NCI-H2227 (cell line): ENCODE data around the gene CD19.
"Not testable (repeated sequence)": the region's sequence is repeated elsewhere in the genome, so short reads cannot be mapped to it uniquely, and the experiment has no call there.

Experiments used
- DNase-seq: peaks from one replicate; lab custom pipeline; 2025; ENCODE audit not compliant: unreplicated experiment; lab: John Stamatoyannopoulos, UW

CD19 gene

GRCh38 chr16:28905800-28906372, 25.9 kb upstream of the CD19 start:
- DNase-seq = no peak

- no peak for DNase-seq
Observed at GRCh38 chr16:28910086-28911031, 21.4 kb upstream of the CD19 start.

- no peak for DNase-seq
Observed at GRCh38 chr16:28912558-28912957, 19.2 kb upstream of the CD19 start.

- DNase-seq = no peak
Observed at GRCh38 chr16:28913946-28914724, 17.6 kb upstream of the CD19 start.

DNA sequence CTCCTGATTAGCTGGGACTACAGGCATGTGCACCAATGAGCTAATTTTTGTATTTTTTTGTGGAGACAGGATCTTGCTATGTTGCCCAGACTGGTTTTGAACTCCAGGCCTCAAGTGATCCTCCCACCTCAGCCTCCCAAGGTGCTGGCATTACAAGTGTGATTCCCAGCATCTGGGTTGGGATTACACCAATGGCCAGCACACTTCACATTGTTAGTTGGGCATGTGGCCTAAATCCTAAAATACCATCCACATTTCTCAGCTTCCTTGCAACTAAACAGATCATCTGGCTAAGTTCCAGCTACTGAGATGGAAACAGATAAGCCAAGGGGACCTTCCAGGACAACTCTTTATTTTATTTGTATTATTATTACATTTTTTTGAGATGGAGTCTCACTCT, 16.6 kb upstream of the CD19 start:
- no peak for DNase-seq

DNA sequence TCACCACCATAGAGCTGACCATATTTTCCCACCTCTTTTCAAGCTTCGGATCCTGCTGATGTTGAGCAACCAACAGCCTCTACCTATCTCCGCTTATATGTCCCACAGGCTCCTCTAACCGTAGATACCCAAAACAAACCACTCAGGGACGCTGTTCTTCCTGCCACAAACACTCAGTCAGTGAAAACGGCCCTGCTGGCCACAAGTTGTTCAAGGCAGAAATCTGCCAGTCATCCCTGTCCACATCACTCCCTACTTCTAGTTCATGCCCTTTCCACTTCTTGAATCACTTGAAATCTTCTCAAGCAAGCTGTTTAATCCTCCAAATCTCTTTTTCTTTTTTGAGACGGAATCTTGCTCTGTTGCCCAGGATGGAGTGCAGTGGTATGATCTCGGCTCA, 14.7 kb upstream of the CD19 start:
- no peak for DNase-seq

- DNase-seq = no peak
Observed at GRCh38 chr16:28918698-28919097, 13.1 kb upstream of the CD19 start.

DNA sequence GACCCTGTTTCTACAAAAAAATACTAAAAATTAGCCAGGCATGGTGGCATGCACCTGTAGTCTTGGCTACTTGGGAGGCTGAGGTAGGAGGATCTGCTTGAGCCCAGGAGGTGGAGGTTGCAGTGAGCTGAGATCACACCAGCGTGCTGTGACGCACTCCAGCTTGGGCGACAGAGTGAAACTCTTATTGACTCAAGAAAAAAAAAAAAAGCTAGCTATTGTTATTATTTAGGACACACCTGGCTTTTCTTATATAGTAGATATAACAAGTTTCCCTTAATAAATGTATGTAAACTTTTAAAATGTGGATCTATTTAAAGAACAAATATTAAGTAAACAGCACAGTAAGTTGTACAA, 8.6 kb upstream of the CD19 start:
- no peak for DNase-seq

GRCh38 chr16:28923652-28924398, 7.9 kb upstream of the CD19 start:
- no peak for DNase-seq

DNA sequence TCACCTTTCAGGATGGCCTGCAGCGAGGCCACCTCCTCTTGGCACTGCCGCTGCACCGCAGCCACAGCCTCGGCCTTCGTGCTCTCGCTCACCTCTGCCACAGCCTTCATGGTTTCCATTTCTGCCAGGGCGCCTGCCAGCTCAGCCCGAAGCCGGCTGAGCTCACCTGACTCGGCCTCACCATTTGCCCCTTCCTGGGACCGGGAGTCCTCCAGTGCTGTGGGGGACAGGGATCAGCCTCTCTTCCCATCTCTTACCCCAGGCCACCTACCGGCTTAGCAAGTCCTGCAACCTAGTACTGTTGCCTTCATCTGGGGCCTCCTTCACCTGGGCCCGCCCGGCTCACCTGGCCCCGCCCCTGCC, 7.4 kb upstream of the CD19 start:
- no peak for DNase-seq

GRCh38 chr16:28924762-28925385, 6.9 kb upstream of the CD19 start, which contains the start of gene RABEP2:
TSS of gene RABEP2 (minus strand) at chr16:28925238. CDS start at chr16:28925163, 75 bp downstream.
- DNase-seq = peak; percentile 94

DNA sequence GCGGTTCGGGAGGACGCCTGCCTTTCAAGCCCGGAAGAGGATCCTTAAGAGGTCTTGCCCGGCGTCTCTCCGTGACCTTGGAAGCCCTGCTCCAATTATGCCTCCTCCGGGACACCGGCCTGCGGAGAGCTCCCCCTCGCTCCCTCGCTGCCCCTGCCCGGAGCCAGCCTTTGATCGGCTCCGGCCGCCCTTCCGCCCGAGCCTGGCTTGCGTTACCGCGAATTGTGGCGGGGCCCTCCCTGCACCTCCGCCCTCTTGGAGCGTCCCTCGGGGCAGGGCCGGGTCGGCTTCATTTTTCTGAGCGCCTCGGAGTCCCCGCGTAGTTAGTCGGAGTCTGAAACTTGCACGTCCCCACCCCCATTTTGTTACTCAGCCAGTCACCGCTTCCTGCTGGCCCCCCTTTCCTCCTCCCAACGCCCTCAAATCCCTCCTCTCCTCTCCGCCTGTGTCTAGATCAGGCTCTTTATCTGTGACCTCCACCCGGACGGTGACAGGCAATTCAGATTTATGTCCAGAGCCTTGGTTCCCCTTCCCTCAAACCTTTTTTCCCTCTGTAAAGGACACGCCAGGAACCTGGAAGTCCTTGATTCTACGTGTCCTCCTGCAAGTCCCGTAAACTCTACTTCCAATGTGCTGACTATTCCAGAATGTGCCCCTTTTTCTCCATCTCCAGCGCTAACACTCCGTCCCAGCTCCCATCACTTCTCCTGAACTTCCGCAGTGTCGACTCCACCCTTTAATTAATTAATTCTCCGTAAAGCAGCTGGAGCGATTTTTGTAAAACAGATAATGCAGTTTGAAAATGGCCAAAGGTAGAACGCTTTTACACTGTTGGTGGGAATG, 6.2 kb upstream of the CD19 start:
- peak; percentile 81 for DNase-seq

GRCh38 chr16:28926284-28926683, 5.5 kb upstream of the CD19 start:
- DNase-seq = not testable (repeated sequence)

DNA sequence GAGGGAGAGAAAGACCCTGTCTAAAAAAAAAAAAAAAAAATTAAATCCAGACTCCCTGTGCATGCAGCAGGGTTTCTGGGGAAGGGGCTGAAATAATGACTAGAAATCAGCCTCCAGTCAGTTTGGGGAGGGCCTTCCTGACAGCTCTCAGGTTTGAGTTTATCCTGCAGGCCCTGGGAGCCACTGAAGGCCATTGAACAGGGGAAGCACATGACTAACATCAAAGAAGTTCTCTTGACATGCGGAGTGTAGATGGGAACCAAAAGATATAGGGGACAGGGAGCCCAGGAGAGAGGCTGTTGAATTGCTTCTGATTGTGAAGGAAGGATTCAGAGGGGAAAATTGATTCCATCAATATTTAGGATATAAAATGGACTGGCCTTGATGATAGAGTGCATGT, 4.0 kb upstream of the CD19 start:
- DNase-seq = no peak

DNA sequence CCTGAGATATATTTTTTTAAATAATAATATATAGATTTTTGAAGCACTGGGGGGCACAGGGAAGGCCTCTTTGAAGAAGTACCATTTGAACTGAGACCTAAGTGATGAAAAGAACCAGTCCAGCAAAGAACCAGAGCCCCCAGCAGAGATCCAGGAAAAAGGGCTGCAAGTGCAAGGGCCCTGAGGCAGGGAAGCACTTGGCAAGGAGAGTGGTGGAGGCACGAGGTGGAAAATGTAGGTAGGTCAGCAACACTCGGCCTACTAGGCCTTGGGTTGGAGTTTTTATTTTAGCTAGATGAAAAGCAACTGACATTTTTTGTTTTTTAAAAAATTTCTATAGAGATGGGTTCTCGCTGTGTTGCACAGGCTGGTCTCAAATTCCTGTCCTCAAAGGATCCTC, 1.6 kb upstream of the CD19 start:
- DNase-seq = no peak

DNA sequence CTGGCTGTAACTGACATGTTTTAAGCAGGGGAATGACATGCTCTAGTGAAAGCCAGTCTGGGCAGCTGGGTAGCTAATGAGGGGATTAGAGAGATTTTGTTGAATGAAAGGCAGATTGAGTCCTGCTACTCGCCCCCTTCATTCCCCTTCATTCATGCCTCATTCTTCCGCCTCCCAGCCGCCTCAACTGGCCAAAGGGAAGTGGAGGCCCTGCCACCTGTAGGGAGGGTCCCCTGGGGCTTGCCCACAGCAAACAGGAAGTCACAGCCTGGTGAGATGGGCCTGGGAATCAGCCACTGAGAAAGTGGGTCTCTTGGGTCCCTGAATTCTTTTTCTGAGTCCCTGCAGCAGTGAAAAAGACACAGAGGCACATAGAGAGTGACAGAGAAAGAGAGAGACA, 1.1 kb upstream of the CD19 start:
- no peak for DNase-seq

- no peak for DNase-seq
Observed at GRCh38 chr16:28932339-28933141, 769 bp downstream of the CD19 start.

DNA sequence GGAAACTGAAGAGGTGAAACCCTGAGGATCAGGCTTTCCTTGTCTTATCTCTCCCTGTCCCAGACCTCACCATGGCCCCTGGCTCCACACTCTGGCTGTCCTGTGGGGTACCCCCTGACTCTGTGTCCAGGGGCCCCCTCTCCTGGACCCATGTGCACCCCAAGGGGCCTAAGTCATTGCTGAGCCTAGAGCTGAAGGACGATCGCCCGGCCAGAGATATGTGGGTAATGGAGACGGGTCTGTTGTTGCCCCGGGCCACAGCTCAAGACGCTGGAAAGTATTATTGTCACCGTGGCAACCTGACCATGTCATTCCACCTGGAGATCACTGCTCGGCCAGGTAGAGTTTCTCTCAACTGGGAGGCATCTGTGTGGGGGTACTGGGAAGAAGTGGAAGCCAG, 1.4 kb downstream of the CD19 start:
- DNase-seq = no peak

GRCh38 chr16:28935346-28935745, 3.6 kb downstream of the CD19 start:
- DNase-seq = no peak
